ENCODE results near the gene HINT2. TPM values are rescaled to one million over a fixed set of nuclear protein-coding genes. Genes with fewer than 3 reads are reported as not detected.
A peak's percentile ranks its signal among the peaks of the same experiment; 100 is the strongest.

Gene HINT2
- total and polyA plus RNA-seq, 2 donors from 2014 or later = 55.1 to 307 TPM

GRCh38 chr9:35812025-35812602 lies 2.7 kb downstream of the HINT2 start, which contains the start of gene SPAG8:
Gene SPAG8, minus strand, starts transcription at chr9:35812262. Its CDS starts 115 bp downstream, at chr9:35812147.
- H3K36me3 ChIP-seq (ENCODE audit: control insufficient read depth in 2 of 3, insufficient read depth in 3 of 3, low read length in 3 of 3) = peaks cover 0 to 9% (median 6%) of the 10 kb centered on the region in 3 donors
- TF ChIP-seq CTCF (IDR thresholded peaks at IDR 0.05; ENCODE audit: borderline replicate concordance, extremely low read depth, insufficient read depth) = no peak
- peak within 1 kb of the TSS; percentile 82 to 93 (median 82) for H3K4me3 ChIP-seq (ENCODE audit: low read length in 3 of 3)
- H3K27ac ChIP-seq (ENCODE audit: low read depth in 2 of 2, low read length in 2 of 2) = peak within 1 kb of the TSS; percentile 44 to 98
- H3K9me3 ChIP-seq (ENCODE audit: control insufficient read depth in 2 of 3, insufficient read depth in 1 of 3, low read length in 3 of 3) = no peaks in the 10 kb centered on the region
- H3K9ac ChIP-seq (ENCODE audit: low read length in 3 of 3) = peak within 1 kb of the TSS; percentile 48 to 77 (median 70)
- DNase-seq = peak; percentile 95 to 98 (median 97)
- H3K27me3 ChIP-seq (ENCODE audit: control insufficient read depth, insufficient read depth, low read length) = no peaks in the 10 kb centered on the region
- peaks cover 0 to 27% (median 17%) of the 10 kb centered on the region in 3 donors for H3K4me1 ChIP-seq (ENCODE audit: control insufficient read depth in 2 of 3, insufficient read depth in 2 of 3, low read depth in 1 of 3, low read length in 3 of 3)
- FAIRE-seq = no peak
- intact Hi-C loops (cut with DNase I) = no loop called here

GRCh38 chr9:35811381-35812024 lies 3.3 kb downstream of the HINT2 start:
- intact Hi-C loops (cut with DNase I) = no loop called here
- Histone ChIP-seq H3K36me3 (ENCODE audit: control insufficient read depth in 2 of 3, insufficient read depth in 3 of 3, low read length in 3 of 3) (peaks cover 0 to 9% (median 9%) of the 10 kb centered on the region in 3 donors), H3K27ac (ENCODE audit: low read depth in 2 of 2, low read length in 2 of 2) (no peak overlapping the region), H3K27me3 (ENCODE audit: control insufficient read depth, insufficient read depth, low read length) (no peaks in the 10 kb centered on the region), H3K4me1 (ENCODE audit: control insufficient read depth in 2 of 3, insufficient read depth in 2 of 3, low read depth in 1 of 3, low read length in 3 of 3) (peaks cover 0 to 27% (median 17%) of the 10 kb centered on the region in 3 donors), H3K9ac (ENCODE audit: low read length in 3 of 3) (peak overlapping the region; percentile 48 to 77 (median 70)), H3K9me3 (ENCODE audit: control insufficient read depth in 2 of 3, insufficient read depth in 1 of 3, low read length in 3 of 3) (no peaks in the 10 kb centered on the region), H3K4me3 (ENCODE audit: low read length in 3 of 3) (peak overlapping the region; percentile 82 to 93 (median 82))
- no peak for TF ChIP-seq CTCF (IDR thresholded peaks at IDR 0.05; ENCODE audit: borderline replicate concordance, extremely low read depth, insufficient read depth)
- no peak for FAIRE-seq
- peak in 1 of 5 donors; percentile 56 for DNase-seq

- no peak overlapping the region for H3K4me3 ChIP-seq (ENCODE audit: low read length in 3 of 3)
- H3K27me3 ChIP-seq (ENCODE audit: control insufficient read depth, insufficient read depth, low read length) = no peaks in the 10 kb centered on the region
- DNase-seq (peak in 1 of 5 donors; percentile 55), FAIRE-seq (no peak)
- H3K9ac ChIP-seq (ENCODE audit: low read length in 3 of 3) = no peak overlapping the region
- H3K27ac ChIP-seq (ENCODE audit: low read depth in 2 of 2, low read length in 2 of 2) = no peak overlapping the region
- peaks cover 0 to 16% (median 9%) of the 10 kb centered on the region in 3 donors for H3K36me3 ChIP-seq (ENCODE audit: control insufficient read depth in 2 of 3, insufficient read depth in 3 of 3, low read length in 3 of 3)
- intact Hi-C loops (cut with DNase I) = no loop called here
- H3K4me1 ChIP-seq (ENCODE audit: control insufficient read depth in 2 of 3, insufficient read depth in 2 of 3, low read depth in 1 of 3, low read length in 3 of 3) = peaks cover 0 to 27% (median 17%) of the 10 kb centered on the region in 3 donors
- no peaks in the 10 kb centered on the region for H3K9me3 ChIP-seq (ENCODE audit: control insufficient read depth in 2 of 3, insufficient read depth in 1 of 3, low read length in 3 of 3)
- no peak for TF ChIP-seq CTCF (IDR thresholded peaks at IDR 0.05; ENCODE audit: borderline replicate concordance, extremely low read depth, insufficient read depth)
Observed at GRCh38 chr9:35810122-35810521, 4.7 kb downstream of the HINT2 start.
